Kidney (tissue), 14 donors: ENCODE measurements around the gene B2M. TPM values are rescaled to one million over a fixed set of nuclear protein-coding genes. Genes with fewer than 3 reads are reported as not detected.

Experiments
- DNase-seq, 5 donors: peaks; one replicate each; pipeline ENCODE4 v3.0.0-alpha.2; 2013 to 2020
- FAIRE-seq: peaks from 2 replicates; lab custom pipeline; 2012; peaks lifted over from hg19 to GRCh38; lab: Jason Lieb, UNC
- H3K27ac ChIP-seq, 2 donors: one replicate each; pipeline ENCODE4 v1.7.0; 2013; ENCODE audit warnings: low read depth in 2 of 2, low read length in 2 of 2, inconsistent platforms in 1 of 2
- H3K27me3 ChIP-seq: one replicate; pipeline ENCODE4 v1.7.1; 2013; ENCODE audit warnings: low read length, inconsistent platforms; ENCODE audit not compliant: control insufficient read depth, insufficient read depth
- H3K36me3 ChIP-seq, 3 donors: one replicate each; pipeline versions ENCODE4 v1.7.0 to v1.7.1; 2013; ENCODE audit warnings: low read length in 3 of 3, control low read depth in 1 of 3, inconsistent platforms in 1 of 3; ENCODE audit not compliant: insufficient read depth in 3 of 3, control insufficient read depth in 2 of 3
- H3K4me1 ChIP-seq, 3 donors: one replicate each; pipeline versions ENCODE4 v1.7.0 to v1.7.1; 2013; ENCODE audit warnings: low read length in 3 of 3, inconsistent platforms in 1 of 3, low read depth in 1 of 3; ENCODE audit not compliant: control insufficient read depth in 2 of 3, insufficient read depth in 2 of 3
- H3K4me3 ChIP-seq, 3 donors: one replicate each; pipeline versions ENCODE4 v1.7.0 to v1.8.1; 2013; ENCODE audit warnings: low read length in 3 of 3, control low read depth in 1 of 3, inconsistent platforms in 1 of 3
- H3K9ac ChIP-seq, 3 donors: one replicate each; pipeline versions ENCODE4 v1.7.0 to v1.7.1; 2013; ENCODE audit warnings: low read length in 3 of 3, control low read depth in 1 of 3, inconsistent platforms in 1 of 3
- H3K9me3 ChIP-seq, 3 donors: one replicate each; pipeline versions ENCODE4 v1.7.0 to v1.7.1; 2013; ENCODE audit warnings: low read length in 3 of 3, control low read depth in 1 of 3, inconsistent platforms in 1 of 3; ENCODE audit not compliant: control insufficient read depth in 2 of 3, insufficient read depth in 1 of 3
- CTCF ChIP-seq: IDR thresholded peaks from 3 replicates; pipeline ENCODE4 v1.5.1; 2012; ENCODE audit warnings: mild to moderate bottlenecking, moderate library complexity, borderline replicate concordance; ENCODE audit not compliant: insufficient read depth; ENCODE audit errors: extremely low read depth
- intact Hi-C: fragments of 100-400 bp; cut with DNase I; formaldehyde crosslinking; loops from one replicate; pipeline ENCODE4 v1.11.1; 2022
- polyA plus RNA-seq: library from polyadenylated mRNA; stranded (reverse); fragments of 350-450 nt; fragmentation: Illumina TruSeq; extraction: RNeasy Lipid Tissue Mini Kit (QIAGEN cat#74804); gene quantifications from one replicate; pipeline ENCODE4 v1.2.3, GENCODE V29; 2014; ENCODE audit warnings: low read depth, low replicate concordance; ENCODE audit not compliant: insufficient read depth
- total RNA-seq: library from RNA; stranded (reverse); fragmentation: NEBNext Ultra II Directional; extraction: Animal tissue kit (Norgen Biotek cat#: 25700); gene quantifications from one replicate; pipeline ENCODE4 v1.2.1, GENCODE V29; 2021
- donor health status: control.
- donor health status: control.
- donor health status: control.
- donor health status: control.
- donor health status: control.
- donor health status: DM: yes; HTN: yes; CAD: no.
- donor health status: Normal renal cell carcinoma (clear cell type).

Gene B2M
- total and polyA plus RNA-seq, 2 donors from 2014 or later, result 1,898 to 3,515 TPM

DNA sequence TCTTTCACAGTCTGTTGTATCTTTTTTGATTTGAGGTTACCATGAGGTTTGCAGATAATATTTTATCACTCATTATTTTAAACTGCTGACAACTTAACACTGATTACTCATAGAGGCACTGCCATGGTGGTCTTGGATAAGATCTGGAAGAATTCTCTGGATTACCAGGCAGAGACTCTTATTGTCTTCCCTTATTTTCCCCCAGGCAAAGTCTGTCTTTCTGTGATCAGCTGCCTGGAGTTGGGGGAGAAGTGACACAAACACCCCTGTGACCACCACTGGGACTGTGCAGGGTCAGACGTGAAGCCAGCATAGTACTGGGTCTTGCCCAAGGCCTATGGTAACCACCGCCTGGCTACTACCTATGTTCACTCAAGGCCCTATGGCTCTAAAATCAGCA, 4.9 kb upstream of the B2M start:
- H3K27me3 ChIP-seq, result no peaks in the 10 kb centered on the region
- FAIRE-seq (no peak), DNase-seq (no peak)
- no peaks in the 10 kb centered on the region for H3K4me1 ChIP-seq
- intact Hi-C loops, result no loop called here
- H3K36me3 ChIP-seq, result no peaks in the 10 kb centered on the region
- no peak overlapping the region for H3K9ac ChIP-seq
- H3K4me3 ChIP-seq, result no peak overlapping the region
- TF ChIP-seq CTCF, result no peak
- H3K9me3 ChIP-seq, result no peaks in the 10 kb centered on the region
- H3K27ac ChIP-seq, result no peak overlapping the region

GRCh38 chr15:44706946-44707636, 4.2 kb upstream of the B2M start:
- Histone ChIP-seq H3K27ac (no peak overlapping the region), H3K4me3 (no peak overlapping the region), H3K27me3 (no peaks in the 10 kb centered on the region), H3K4me1 (no peaks in the 10 kb centered on the region), H3K9me3 (no peaks in the 10 kb centered on the region), H3K36me3 (no peaks in the 10 kb centered on the region), H3K9ac (no peak overlapping the region)
- no peak for TF ChIP-seq CTCF
- intact Hi-C loops, result no loop called here
- DNase-seq, result no peak
- FAIRE-seq, result no peak

DNA sequence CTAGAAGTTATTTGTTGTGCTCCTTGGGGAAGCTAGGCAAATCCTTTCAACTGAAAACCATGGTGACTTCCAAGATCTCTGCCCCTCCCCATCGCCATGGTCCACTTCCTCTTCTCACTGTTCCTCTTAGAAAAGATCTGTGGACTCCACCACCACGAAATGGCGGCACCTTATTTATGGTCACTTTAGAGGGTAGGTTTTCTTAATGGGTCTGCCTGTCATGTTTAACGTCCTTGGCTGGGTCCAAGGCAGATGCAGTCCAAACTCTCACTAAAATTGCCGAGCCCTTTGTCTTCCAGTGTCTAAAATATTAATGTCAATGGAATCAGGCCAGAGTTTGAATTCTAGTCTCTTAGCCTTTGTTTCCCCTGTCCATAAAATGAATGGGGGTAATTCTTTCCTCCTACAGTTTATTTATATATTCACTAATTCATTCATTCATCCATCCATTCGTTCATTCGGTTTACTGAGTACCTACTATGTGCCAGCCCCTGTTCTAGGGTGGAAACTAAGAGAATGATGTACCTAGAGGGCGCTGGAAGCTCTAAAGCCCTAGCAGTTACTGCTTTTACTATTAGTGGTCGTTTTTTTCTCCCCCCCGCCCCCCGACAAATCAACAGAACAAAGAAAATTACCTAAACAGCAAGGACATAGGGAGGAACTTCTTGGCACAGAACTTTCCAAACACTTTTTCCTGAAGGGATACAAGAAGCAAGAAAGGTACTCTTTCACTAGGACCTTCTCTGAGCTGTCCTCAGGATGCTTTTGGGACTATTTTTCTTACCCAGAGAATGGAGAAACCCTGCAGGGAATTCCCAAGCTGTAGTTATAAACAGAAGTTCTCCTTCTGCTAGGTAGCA, 851 bp upstream of the B2M start:
- Histone ChIP-seq H3K27me3 (no peaks in the 10 kb centered on the region), H3K36me3 (peaks cover 0 to 8% (median 3%) of the 10 kb centered on the region in 3 donors), H3K9ac (peak overlapping the region; percentile 74 to 99 (median 89)), H3K4me1 (no peaks in the 10 kb centered on the region), H3K27ac (peak overlapping the region; percentile 99 to 100), H3K9me3 (no peaks in the 10 kb centered on the region), H3K4me3 (peak overlapping the region; percentile 81 to 98 (median 91))
- peak; percentile 30 for TF ChIP-seq CTCF
- peak in 2 of 5 donors; percentile 19 to 76 for DNase-seq
- no peak for FAIRE-seq
- intact Hi-C loops, result no loop called here
